ENCODE data around the gene CBX2. TPM values are rescaled to one million over a fixed set of nuclear protein-coding genes. Genes with fewer than 3 reads are reported as not detected.

CBX2 gene
- polyA plus RNA-seq, 1 of the 3 experiments (the other 2 are of a cell fraction), result 22.4 TPM

DNA sequence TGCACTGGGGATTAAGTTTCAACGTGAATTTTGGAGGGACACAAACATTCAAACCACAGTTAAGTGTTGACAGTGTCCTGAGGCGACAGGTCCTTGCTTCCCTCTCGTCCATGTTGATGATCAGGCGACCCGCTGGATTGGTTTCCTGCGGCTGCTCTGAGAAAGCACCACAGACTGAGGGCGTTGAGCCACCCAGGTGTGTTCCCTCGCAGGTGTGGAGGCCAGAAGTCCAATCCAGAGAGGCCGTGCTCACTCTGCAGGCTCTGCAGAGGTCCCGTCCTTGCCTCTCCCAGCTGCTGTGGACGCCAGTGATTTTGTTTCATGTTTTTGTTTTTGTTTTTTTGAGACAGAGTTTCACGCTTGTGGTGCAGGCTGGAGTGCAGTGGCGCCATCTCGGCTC lies 22.4 kb upstream of the CBX2 start:
- Histone ChIP-seq H4K20me1 (ENCODE audit: insufficient read depth) (no peaks in the 10 kb centered on the region), H3K4me3 (ENCODE audit: low read depth in 2 of 2, low read length in 1 of 2) (no peak overlapping the region), H3K9me2 (no peaks in the 10 kb centered on the region), H3K4me2 (no peak overlapping the region), H2AFZ (ENCODE audit: low read depth) (no peak overlapping the region), H3K27ac (ENCODE audit: low read depth in 2 of 2, low read length in 1 of 2) (no peak overlapping the region), H3F3A (replicated peaks; ENCODE audit: insufficient read depth) (no peaks in the 10 kb centered on the region), H3K9ac (no peak overlapping the region), H3K4me1 (ENCODE audit: control insufficient read depth in 1 of 2, insufficient read depth in 2 of 2, low read depth in 1 of 2, low read length in 1 of 2) (no peaks in the 10 kb centered on the region), H3K79me2 (ENCODE audit: insufficient read depth) (no peaks in the 10 kb centered on the region), H3K27me3 (ENCODE audit: insufficient read depth) (peaks cover 3% of the 10 kb centered on the region; the same call in 1 of the 2 replicates), H3K36me3 (replicated peaks in 1 of 2; ENCODE audit: control insufficient read depth in 1 of 2, insufficient read depth in 2 of 2, low read length in 1 of 2) (no peaks in the 10 kb centered on the region), H3K9me3 (no peaks in the 10 kb centered on the region)
- WGBS (ENCODE audit: low lambda C conversion rate), result 79% methylated on average over 13 of the region's 14 CpGs
- ChIA-PET POLR2A (no interaction called here), CTCF (interaction anchor here (0.8 to 1.5 kb wide), 2 partner anchors 10 to 89 kb away, joined by 3 to 4 read pairs; no protein-coding TSS in a partner anchor)
- no peak for TF ChIP-seq RXRA (IDR thresholded peaks at IDR 0.05; ENCODE audit: borderline replicate concordance, low read depth)
- no peak for DNase-seq

- Histone ChIP-seq H3K27me3 (ENCODE audit: insufficient read depth) (0 out of 2 replicates have a peak, but pooled peaks cover 3% of the 10 kb centered on the region), H3K36me3 (replicated peaks in 1 of 2; ENCODE audit: control insufficient read depth in 1 of 2, insufficient read depth in 2 of 2, low read length in 1 of 2) (no peaks in the 10 kb centered on the region), H3K9me2 (no peaks in the 10 kb centered on the region), H4K20me1 (ENCODE audit: insufficient read depth) (no peaks in the 10 kb centered on the region), H3K9ac (no peak overlapping the region), H3K4me1 (ENCODE audit: control insufficient read depth in 1 of 2, insufficient read depth in 2 of 2, low read depth in 1 of 2, low read length in 1 of 2) (no peaks in the 10 kb centered on the region), H2AFZ (ENCODE audit: low read depth) (no peak overlapping the region), H3K4me2 (no peak overlapping the region), H3K27ac (ENCODE audit: low read depth in 2 of 2, low read length in 1 of 2) (no peak overlapping the region), H3F3A (replicated peaks; ENCODE audit: insufficient read depth) (no peaks in the 10 kb centered on the region), H3K9me3 (no peaks in the 10 kb centered on the region), H3K4me3 (ENCODE audit: low read depth in 2 of 2, low read length in 1 of 2) (no peak overlapping the region), H3K79me2 (ENCODE audit: insufficient read depth) (no peaks in the 10 kb centered on the region)
- TF ChIP-seq ZBTB33 (IDR thresholded peaks at IDR 0.05; ENCODE audit: borderline replicate concordance, low read depth) (no peak), NFIC (IDR thresholded peaks at IDR 0.05; ENCODE audit: borderline replicate concordance) (no peak), JUND (IDR thresholded peaks at IDR 0.05) (no peak), FOXJ3 (CRISPR knock-in tag; IDR thresholded peaks at IDR 0.05) (no peak), CHD2 (IDR thresholded peaks at IDR 0.05; ENCODE audit: low read length, partially characterized antibody) (no peak), TCF12 (IDR thresholded peaks at IDR 0.05) (no peak), RXRA (IDR thresholded peaks at IDR 0.05; ENCODE audit: borderline replicate concordance, low read depth) (no peak), MEF2A (IDR thresholded peaks at IDR 0.05; ENCODE audit: borderline replicate concordance, low read depth) (no peak), FOXM1 (IDR thresholded peaks at IDR 0.05; ENCODE audit: low read depth) (no peak), FOSL2 (IDR thresholded peaks at IDR 0.05; ENCODE audit: borderline replicate concordance, low read depth) (no peak), RFX5 (IDR thresholded peaks at IDR 0.05; ENCODE audit: low read length) (no peak)
- TF ChIP-seq, protein P1, sequence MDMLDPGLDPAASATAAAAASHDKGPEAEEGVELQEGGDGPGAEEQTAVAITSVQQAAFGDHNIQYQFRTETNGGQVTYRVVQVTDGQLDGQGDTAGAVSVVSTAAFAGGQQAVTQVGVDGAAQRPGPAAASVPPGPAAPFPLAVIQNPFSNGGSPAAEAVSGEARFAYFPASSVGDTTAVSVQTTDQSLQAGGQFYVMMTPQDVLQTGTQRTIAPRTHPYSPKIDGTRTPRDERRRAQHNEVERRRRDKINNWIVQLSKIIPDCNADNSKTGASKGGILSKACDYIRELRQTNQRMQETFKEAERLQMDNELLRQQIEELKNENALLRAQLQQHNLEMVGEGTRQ (IDR thresholded peaks at IDR 0.05; ENCODE audit: borderline replicate concordance, low read depth, low read length), result no peak
- CTCF ChIA-PET, result interaction anchor here (1.3 to 2.7 kb wide), 7 partner anchors 11 to 251 kb away, joined by 3 to 17 read pairs (median 3); no protein-coding TSS in a partner anchor
- 81% methylated on average over 15 of the region's 15 CpGs for WGBS (ENCODE audit: low lambda C conversion rate)
- POLR2A ChIA-PET, result no interaction called here
- no peak for DNase-seq
Measured at GRCh38 chr17:79757140-79757745, 20.7 kb upstream of the CBX2 start.

Data from SK-N-SH (cell line).